H4 (cell line): ENCODE data around the gene CCNB1. TPM values are rescaled to one million over a fixed set of nuclear protein-coding genes. Genes with fewer than 3 reads are reported as not detected.

ENCODE experiments used
- total RNA-seq: library from RNA; depleted of rRNA; stranded (reverse); fragments of >200 nt; shearing (Covaris generic); gene quantifications from 2 replicates; pipeline ENCODE4 v1.2.3, GENCODE V29; 2014; rRNA removed

CCNB1 gene
- total RNA-seq, 1 experiment from 2014 or later: 513 TPM

Other genes with a start within 250 kb of the CCNB1 start
- 45.8 and 64.2 TPM in 2 replicates for gene SLC30A5, start 73.1 kb upstream of the CCNB1 start, total RNA-seq
- 41.7 and 45.8 TPM in 2 replicates for gene CENPH, start 22.4 kb downstream of the CCNB1 start, total RNA-seq
- gene CDK7, start 67.7 kb downstream of the CCNB1 start, total RNA-seq: 48.7 and 63.9 TPM in 2 replicates
- gene CCDC125, start 165.7 kb downstream of the CCNB1 start, total RNA-seq: 0.64 and 4.0 TPM in 2 replicates
- gene AK6, start 202.4 kb downstream of the CCNB1 start, total RNA-seq: 27.3 and 37.3 TPM in 2 replicates
- gene TAF9, start 202.4 kb downstream of the CCNB1 start, total RNA-seq: 149 and 164 TPM in 2 replicates
- 14.8 and 17.6 TPM in 2 replicates for gene RAD17, start 202.7 kb downstream of the CCNB1 start, total RNA-seq
- 0.08 and 0.12 TPM in 2 replicates for gene MARVELD2, start 248.0 kb downstream of the CCNB1 start, total RNA-seq